Astrocyte (in vitro differentiated cells and primary cell): ENCODE results near the gene SYAP1. TPM values are rescaled to one million over a fixed set of nuclear protein-coding genes. Genes with fewer than 3 reads are reported as not detected.

Experiments used
- DNase-seq: peaks from one replicate; pipeline ENCODE4 v3.0.0-alpha.2; 2010; ENCODE audit warnings: low read depth
- FAIRE-seq: peaks from 2 replicates; lab custom pipeline; 2011; peaks lifted over from hg19 to GRCh38; lab: Jason Lieb, UNC
- H2AFZ ChIP-seq: 2 replicates; pipeline ENCODE4 v1.6.0; 2012; ENCODE audit warnings: low read depth, low read length, inconsistent platforms
- H3K27ac ChIP-seq: 2 replicates; pipeline ENCODE4 v1.5.1; 2011; ENCODE audit warnings: low read depth, low read length, inconsistent platforms
- H3K27me3 ChIP-seq: 2 replicates; pipeline ENCODE4 v1.6.0; 2011; ENCODE audit warnings: low read length, inconsistent platforms; ENCODE audit not compliant: insufficient read depth
- H3K36me3 ChIP-seq: 2 replicates; pipeline ENCODE4 v1.5.1; 2011; ENCODE audit warnings: low read length, inconsistent platforms; ENCODE audit not compliant: insufficient read depth
- H3K4me1 ChIP-seq: 2 replicates; pipeline ENCODE4 v1.5.1; 2011; ENCODE audit warnings: low read length, inconsistent platforms; ENCODE audit not compliant: insufficient read depth
- H3K4me2 ChIP-seq: 2 replicates; pipeline ENCODE4 v1.6.0; 2012; ENCODE audit warnings: low read length, inconsistent platforms
- H3K4me3 ChIP-seq: 2 replicates; pipeline ENCODE4 v1.5.1; 2011; ENCODE audit warnings: low read depth, mild to moderate bottlenecking, low read length, inconsistent platforms; ENCODE audit not compliant: insufficient read depth
- H3K79me2 ChIP-seq: 2 replicates; pipeline ENCODE4 v1.6.0; 2012; ENCODE audit warnings: mild to moderate bottlenecking, low read length, inconsistent platforms; ENCODE audit not compliant: insufficient read depth
- H3K9ac ChIP-seq: 2 replicates; pipeline ENCODE4 v1.6.0; 2012; ENCODE audit warnings: mild to moderate bottlenecking, low read length, inconsistent platforms
- H3K9me3 ChIP-seq: 2 replicates; pipeline ENCODE4 v1.5.1; 2012; ENCODE audit warnings: low read depth, mild to moderate bottlenecking, low read length, inconsistent platforms; ENCODE audit not compliant: insufficient read depth
- H4K20me1 ChIP-seq: 2 replicates; pipeline ENCODE4 v1.6.0; 2012; ENCODE audit warnings: low read length, inconsistent platforms; ENCODE audit not compliant: insufficient read depth
- H3K27ac Mint-ChIP-seq: one replicate; pipeline ENCODE4 v1.8.0; 2021; ENCODE audit warnings: mild to moderate bottlenecking, mixed read lengths; ENCODE audit not compliant: unreplicated experiment
- H3K27me3 Mint-ChIP-seq: one replicate; pipeline ENCODE4 v1.8.0; 2021; ENCODE audit warnings: low read depth, mixed read lengths; ENCODE audit not compliant: unreplicated experiment
- H3K36me3 Mint-ChIP-seq: one replicate; pipeline ENCODE4 v1.8.0; 2021; ENCODE audit warnings: low read depth, mixed read lengths; ENCODE audit not compliant: unreplicated experiment
- H3K4me1 Mint-ChIP-seq: one replicate; pipeline ENCODE4 v1.8.0; 2021; ENCODE audit warnings: low read depth, mixed read lengths; ENCODE audit not compliant: unreplicated experiment
- H3K4me3 Mint-ChIP-seq: one replicate; pipeline ENCODE4 v1.8.0; 2021; ENCODE audit warnings: mild to moderate bottlenecking, moderate library complexity, mixed read lengths; ENCODE audit not compliant: unreplicated experiment
- H3K9me3 Mint-ChIP-seq: one replicate; pipeline ENCODE4 v1.8.0; 2021; ENCODE audit warnings: mild to moderate bottlenecking, mixed read lengths; ENCODE audit not compliant: unreplicated experiment
- CTCF ChIP-seq: IDR thresholded peaks from 2 replicates; pipeline ENCODE4 v1.5.1; 2011; ENCODE audit warnings: low read depth, mild to moderate bottlenecking, inconsistent platforms, low read length, moderate library complexity; ENCODE audit not compliant: insufficient read depth
- EZH2 ChIP-seq: IDR thresholded peaks from 2 replicates; pipeline ENCODE4 v1.6.1; 2012; ENCODE audit warnings: mild to moderate bottlenecking, low read length, inconsistent platforms; ENCODE audit not compliant: insufficient read depth
- total RNA-seq: library from RNA; stranded (reverse); gene quantifications from 2 replicates; pipeline ENCODE4 v1.2.1, GENCODE V29; 2021

The SYAP1 gene
- total RNA-seq, 1 donor from 2014 or later: 35.5 TPM

GRCh38 chrX:16702700-16703599 is 16.5 kb upstream of the SYAP1 start:
- Mint-ChIP-seq H3K4me1 (no peaks in the 10 kb centered on the region), H3K9me3 (no peaks in the 10 kb centered on the region), H3K27me3 (no peaks in the 10 kb centered on the region), H3K27ac (no peak overlapping the region), H3K4me3 (no peak overlapping the region), H3K36me3 (peaks cover 4% of the 10 kb centered on the region)
- Histone ChIP-seq H3K4me3 (no peak overlapping the region), H3K9ac (no peak overlapping the region), H3K27ac (no peak overlapping the region), H2AFZ (no peak overlapping the region), H3K27me3 (no peaks in the 10 kb centered on the region), H3K36me3 (peaks cover 2% of the 10 kb centered on the region), H4K20me1 (no peaks in the 10 kb centered on the region), H3K9me3 (no peaks in the 10 kb centered on the region), H3K4me2 (no peak overlapping the region), H3K79me2 (no peaks in the 10 kb centered on the region), H3K4me1 (no peaks in the 10 kb centered on the region)
- TF ChIP-seq CTCF (no peak), EZH2 (no peak)
- no peak for FAIRE-seq
- DNase-seq: no peak

- H3K27ac Mint-ChIP-seq: no peak overlapping the region
Observed at GRCh38 chrX:16705370-16705769, 14.0 kb upstream of the SYAP1 start.

More at GRCh38 chrX:16705370-16705769, 14.0 kb upstream of the SYAP1 start:
- Mint-ChIP-seq H3K4me3 (no peak overlapping the region), H3K4me1 (peaks cover 2% of the 10 kb centered on the region), H3K36me3 (peaks cover 4% of the 10 kb centered on the region), H3K27me3 (no peaks in the 10 kb centered on the region), H3K9me3 (no peaks in the 10 kb centered on the region)
- no peak overlapping the region for H3K27ac ChIP-seq
- H3K4me3 ChIP-seq: no peak overlapping the region
- H3K27me3 ChIP-seq: no peaks in the 10 kb centered on the region
- H3K79me2 ChIP-seq: peaks cover 4% of the 10 kb centered on the region
- DNase-seq (no peak), FAIRE-seq (no peak)
- TF ChIP-seq CTCF: no peak
- TF ChIP-seq EZH2: no peak
- no peaks in the 10 kb centered on the region for H3K4me1 ChIP-seq
- no peak overlapping the region for H3K4me2 ChIP-seq
- H2AFZ ChIP-seq: no peak overlapping the region
- H3K9me3 ChIP-seq: no peaks in the 10 kb centered on the region
- H3K36me3 ChIP-seq: no peaks in the 10 kb centered on the region
- H3K9ac ChIP-seq: no peak overlapping the region
- H4K20me1 ChIP-seq: no peaks in the 10 kb centered on the region
